Activated T-cell treated with anti-CD3 and anti-CD28 coated beads, Interleukin-2, amount 50 U/mL, for 48 hours (primary cell): ENCODE measurements around the gene NOVA1.
"Not testable (repeated sequence)": the region's sequence is repeated elsewhere in the genome, so short reads cannot be mapped to it uniquely, and the experiment has no call there.

ENCODE experiments used
- DNase-seq, 2 experiments: peaks; one replicate each; pipeline ENCODE4 v3.0.0-alpha.2; 2020

NOVA1 gene, protein sequence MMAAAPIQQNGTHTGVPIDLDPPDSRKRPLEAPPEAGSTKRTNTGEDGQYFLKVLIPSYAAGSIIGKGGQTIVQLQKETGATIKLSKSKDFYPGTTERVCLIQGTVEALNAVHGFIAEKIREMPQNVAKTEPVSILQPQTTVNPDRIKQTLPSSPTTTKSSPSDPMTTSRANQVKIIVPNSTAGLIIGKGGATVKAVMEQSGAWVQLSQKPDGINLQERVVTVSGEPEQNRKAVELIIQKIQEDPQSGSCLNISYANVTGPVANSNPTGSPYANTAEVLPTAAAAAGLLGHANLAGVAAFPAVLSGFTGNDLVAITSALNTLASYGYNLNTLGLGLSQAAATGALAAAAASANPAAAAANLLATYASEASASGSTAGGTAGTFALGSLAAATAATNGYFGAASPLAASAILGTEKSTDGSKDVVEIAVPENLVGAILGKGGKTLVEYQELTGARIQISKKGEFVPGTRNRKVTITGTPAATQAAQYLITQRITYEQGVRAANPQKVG

DNA sequence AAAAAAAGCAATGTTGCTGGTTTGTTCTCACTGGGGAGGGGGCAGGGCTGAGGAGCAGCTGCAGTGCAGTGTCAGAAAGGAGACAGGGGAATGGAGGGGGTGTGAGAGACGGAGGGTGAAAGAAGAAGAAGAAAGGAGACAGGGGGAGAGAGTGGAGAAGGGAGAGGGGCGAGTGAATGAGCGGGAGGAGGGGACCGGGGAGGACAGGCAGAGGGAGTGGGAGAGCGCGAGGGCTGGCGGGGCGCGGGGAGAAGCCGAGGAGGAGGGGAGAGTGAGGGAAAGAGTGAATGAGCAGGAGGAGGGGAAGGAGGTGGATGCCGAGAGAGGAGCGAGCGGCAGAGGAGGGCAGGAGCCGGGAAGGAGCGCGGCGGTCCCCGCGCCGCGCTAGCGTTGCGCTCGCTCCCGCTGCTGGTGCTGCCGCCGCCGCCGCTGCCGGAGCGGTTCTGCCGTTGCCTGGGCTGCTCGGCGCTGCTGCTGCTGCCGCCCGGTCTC lies at the start of gene NOVA1:
Gene NOVA1 (minus strand): TSS at position 445 of the 492 bp plus-strand sequence. CDS start 597 bp downstream, outside the sequence.
- DNase-seq, result no peak

DNA sequence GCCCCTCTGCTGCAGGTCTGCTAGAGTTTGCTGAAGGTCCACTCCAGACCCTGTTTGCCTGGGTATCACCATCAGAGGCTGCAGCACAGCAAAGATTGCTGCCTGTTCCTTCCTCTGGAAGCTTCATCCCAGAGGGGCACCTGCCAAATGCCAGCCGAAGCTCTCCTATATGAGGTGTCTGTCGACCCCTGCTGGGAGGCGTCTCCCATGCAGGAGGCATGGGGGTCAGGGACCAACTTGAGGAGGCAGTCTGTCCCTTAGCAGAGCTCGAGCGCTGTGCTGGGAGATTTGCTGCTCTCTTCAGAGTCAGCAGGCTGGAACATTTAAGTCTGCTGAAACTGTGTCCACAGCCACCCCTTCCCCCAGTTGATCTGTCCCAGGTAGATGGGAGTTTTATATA lies 47.2 kb upstream of the NOVA1 start:
- DNase-seq, result not testable (repeated sequence)

DNA sequence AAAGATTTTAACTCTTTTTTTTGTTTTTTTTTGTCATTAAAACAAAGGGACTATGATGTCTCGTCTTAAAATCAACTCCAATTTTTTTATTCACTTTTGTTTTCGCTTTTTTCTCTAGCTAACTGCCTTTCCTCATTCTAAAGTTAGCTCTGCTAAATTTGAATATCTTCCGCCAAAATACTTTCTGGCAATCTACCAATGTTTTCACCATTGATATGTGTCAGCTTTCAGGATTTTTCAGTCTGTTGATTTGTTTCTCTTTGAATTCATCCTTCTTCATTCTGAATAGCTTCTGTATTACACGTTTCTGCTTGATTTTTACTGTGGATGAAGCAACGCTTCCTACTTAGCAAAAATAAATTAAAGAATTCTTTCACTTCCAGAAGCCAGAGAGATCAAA lies 38.7 kb upstream of the NOVA1 start:
- no peak for DNase-seq

DNA sequence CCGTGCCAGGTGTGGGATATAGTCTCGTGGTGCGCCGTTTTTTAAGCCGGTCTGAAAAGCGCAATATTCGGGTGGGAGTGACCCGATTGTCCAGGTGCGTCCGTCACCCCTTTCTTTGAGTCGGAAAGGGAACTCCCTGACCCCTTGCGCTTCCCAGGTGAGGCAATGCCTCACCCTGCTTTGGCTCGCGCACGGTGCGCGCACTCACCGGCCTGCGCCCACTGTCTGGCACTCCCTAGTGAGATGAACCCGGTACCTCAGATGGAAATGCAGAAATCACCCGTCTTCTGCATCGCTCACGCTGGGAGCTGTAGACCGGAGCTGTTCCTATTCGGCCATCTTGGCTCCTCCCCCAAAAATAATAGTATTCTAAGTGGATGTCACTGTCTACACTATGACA lies 37.1 kb upstream of the NOVA1 start:
- DNase-seq, result not testable (repeated sequence)

DNA sequence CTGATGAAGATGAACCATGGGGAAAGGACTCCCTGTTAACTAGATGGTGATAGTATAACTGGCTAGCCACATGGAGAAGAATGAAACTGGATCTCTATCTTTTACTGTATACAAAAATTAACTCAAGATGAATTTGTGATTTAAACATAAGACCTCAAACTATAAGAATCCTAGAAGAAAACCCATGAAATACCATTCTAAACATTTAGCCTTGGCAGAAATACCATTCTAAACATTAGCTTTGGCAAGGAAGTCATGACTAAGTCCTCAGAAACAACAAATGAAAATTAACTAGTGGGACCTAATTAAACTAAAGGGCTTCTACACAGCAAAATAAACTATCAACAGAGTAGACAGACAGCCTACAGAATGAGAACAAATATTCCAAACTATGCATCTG lies 28.4 kb upstream of the NOVA1 start:
- no peak for DNase-seq

DNA sequence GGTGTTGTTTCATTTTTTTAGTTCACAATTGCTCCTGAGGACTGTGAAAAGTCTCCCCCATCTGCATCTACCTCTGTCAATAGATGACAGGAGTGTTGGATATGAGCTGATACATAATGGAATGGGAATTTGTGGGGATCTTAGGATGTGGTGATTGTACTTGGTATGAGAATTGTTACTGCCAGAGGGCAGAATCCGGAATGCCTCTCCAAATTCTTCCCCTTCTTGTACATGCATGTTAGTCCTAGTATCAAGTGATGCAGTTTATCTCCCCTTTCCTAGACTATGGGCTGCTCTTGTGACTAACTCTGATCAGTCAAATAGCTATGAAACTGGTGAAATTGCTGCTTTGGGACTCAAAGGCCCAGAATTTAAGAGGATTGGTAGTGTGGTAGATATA lies 24.8 kb upstream of the NOVA1 start:
- DNase-seq, result no peak

DNA sequence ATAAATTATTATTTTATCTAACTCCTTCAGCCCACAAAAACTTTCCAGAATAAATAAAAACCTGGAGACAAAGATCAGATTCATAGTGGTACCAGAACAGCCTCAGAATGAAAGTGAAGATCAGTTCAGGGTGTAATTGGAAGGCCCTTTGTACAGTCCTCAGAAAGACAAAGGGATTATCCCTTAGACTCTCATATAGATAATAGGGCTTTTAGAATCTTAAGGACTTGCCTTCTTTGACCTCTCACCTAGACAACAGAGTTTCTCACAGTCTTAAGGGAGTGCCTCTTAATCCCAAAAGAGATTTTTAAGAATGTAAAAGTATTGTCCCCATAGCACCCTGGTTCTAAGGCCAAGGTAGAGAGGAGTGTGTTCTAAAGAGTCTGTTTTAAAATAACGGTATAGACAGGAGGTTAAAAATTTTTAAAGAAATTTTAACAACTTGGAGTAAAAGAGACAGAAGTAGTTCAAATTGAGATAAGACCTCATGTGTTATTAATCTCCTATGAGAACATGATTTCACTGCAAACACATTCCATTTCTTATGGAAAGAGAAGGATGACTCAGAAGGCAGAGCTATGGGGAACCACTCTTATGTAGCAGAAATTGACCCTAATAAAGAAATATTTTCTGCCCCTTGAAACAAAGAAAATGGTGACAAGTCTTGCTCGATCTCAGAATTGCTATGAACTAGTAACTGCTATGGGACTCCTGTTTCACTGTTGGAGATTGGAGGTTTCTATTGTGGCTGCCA lies 24.2 kb upstream of the NOVA1 start:
- DNase-seq, result no peak

DNA sequence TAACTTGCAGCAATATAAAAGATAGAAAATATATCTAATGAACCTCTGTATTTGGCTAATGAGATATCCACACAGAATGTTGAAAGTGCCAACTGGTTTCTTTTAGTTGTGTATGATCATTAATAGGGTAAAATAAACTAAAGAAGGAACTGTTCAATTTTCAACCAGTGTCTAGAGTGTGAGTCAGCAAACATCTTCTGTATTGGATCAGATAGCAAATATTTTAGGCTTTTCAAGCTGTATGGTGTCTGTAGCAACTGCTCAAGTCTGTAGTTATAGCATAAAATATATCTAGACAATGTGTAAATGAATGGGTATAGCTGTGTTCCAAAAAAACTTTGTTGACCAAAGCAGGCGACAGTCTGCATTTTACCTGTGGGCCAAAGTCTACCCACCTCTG lies 23.5 kb upstream of the NOVA1 start:
- no peak for DNase-seq

DNA sequence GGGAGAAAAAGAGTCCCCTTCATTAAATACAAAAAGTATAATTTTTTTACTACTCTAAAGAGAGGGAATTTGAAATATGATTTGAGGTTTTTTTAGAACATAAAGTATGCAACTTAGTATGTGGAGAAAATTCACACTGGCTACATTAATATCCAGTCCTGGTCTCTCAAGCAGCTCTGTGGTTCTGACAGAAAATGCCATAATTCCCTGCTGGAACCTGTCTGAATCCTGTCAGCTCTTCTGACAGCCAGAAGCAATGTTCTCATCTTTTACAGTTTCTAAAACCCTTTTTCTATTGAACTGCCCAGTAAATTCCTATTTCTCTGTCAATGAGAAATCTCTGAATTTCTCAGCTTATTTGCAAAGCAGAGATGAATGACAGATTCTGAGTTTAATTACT lies 13.4 kb upstream of the NOVA1 start:
- no peak for DNase-seq

DNA sequence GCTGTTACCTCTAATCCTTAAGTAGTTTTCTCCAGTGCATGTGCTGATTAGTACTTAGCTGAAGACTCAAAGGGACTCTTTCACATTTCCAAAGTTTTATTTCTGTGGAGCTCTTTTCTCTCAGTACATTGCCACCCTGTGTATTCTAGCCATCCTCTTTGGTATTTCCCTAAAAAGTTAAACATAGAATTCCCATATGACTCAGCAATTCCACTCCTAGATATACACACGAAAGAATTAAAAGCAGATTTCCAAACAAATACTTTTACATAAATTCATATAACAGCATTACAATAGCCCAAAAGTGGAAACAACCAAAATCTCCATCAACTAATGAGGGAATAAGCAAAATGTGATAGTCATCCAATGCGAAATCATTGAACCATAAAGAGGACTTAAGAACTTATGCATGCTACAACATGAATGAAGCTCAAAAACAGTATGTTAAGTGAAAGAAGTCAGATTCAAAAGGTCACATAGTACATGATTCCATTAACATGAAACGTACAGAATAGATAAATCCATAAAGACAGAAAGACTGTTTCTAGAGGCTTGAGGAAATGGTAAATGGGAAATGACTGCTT lies 9.0 kb upstream of the NOVA1 start:
- no peak for DNase-seq

DNA sequence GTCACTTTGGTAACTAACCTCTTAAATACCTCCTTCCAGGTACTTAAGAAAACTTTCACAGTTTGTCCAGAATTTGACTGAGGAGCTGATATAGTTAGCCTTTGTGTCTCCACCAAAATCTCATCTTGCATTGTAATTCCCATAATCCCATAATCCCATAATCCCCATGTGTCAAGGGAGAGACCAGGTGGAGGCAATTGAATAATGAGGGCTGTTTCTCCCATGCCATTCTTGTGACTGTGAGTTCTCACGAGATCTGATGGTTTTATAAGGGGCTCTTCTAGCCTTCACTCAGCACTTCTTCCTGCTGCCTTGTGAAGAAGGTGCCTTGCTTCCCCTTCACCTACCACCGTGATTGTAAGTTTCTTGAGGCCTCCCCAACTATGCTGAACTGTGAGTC lies 7.8 kb upstream of the NOVA1 start:
- DNase-seq, result no peak

DNA sequence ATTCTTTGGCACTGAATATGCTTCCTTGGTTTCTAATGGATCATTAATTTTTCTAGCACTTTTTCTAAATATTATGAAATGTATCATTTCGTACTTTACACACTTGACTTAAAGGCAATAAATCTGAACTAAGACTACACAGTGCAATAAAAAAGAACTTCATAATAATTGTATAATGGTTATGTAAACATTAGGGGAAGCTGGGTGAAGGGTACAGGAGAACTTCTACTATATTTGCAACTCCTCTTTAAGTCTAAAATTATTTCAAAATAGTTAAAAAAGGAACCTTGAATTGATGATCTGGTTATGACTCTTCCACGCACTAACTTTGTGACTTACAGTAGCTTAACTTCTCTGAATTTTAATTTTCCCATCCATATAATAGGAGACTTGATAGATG lies 5.1 kb upstream of the NOVA1 start:
- no peak for DNase-seq

DNA sequence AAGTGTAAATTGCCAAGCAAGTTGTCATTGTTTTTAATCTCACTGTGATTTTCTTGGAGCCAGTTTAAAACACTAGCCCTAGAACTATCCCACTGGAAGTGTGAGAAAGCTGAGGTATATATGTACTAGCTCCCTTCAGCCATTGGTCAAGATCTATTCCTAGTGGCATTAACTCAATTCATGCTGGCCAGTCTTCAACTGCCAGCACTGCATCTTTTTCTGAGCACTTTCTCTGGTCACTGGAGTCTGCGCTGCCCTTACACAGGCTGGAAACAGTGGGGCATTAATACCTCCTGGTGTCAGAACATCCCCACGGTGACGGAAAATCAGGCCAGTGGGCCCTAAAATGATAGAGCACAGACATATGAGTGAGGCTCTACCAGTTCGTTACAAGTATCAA lies 4.0 kb upstream of the NOVA1 start:
- DNase-seq, result no peak

DNA sequence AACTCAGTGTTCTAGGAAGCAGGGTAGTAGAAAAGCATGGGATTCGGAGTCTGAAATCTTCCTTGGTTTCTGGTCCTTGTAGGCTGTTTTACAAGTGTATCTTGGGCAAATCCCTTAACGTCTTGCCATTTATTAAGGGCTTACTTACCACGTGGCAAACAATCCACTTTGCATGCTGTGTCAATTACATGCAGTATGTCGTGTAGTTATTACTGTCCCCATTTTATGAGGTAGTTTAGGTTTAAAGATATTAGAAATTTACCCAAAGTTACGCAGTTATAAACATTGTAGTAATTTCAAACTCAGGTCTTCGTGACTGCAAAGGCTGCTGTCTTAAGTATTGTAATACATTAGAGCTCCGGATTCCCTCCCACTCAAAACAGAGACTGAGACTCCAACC lies 1.5 kb upstream of the NOVA1 start:
- no peak for DNase-seq

DNA sequence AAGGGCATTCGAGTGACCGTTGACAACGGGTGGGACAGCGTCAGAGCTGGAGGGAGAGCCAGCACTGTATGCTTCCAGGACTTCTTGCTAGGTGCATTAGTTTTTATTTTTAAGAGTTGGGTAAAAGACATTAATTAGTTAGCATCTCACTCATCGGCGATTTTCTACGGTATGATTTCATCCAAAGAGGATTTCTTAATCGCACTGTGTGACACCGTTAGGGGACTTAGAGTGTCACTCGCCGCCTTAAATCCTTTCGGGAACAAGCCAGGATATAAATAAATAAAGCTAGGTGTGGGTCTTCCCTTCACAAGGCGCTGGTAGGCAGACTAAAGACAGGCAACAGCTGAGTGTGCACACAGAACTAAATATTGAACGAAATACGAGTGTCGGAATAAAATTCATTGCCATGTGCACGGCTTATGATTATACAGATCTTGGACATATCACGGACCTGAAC lies 869 bp upstream of the NOVA1 start:
- DNase-seq, result no peak

DNA sequence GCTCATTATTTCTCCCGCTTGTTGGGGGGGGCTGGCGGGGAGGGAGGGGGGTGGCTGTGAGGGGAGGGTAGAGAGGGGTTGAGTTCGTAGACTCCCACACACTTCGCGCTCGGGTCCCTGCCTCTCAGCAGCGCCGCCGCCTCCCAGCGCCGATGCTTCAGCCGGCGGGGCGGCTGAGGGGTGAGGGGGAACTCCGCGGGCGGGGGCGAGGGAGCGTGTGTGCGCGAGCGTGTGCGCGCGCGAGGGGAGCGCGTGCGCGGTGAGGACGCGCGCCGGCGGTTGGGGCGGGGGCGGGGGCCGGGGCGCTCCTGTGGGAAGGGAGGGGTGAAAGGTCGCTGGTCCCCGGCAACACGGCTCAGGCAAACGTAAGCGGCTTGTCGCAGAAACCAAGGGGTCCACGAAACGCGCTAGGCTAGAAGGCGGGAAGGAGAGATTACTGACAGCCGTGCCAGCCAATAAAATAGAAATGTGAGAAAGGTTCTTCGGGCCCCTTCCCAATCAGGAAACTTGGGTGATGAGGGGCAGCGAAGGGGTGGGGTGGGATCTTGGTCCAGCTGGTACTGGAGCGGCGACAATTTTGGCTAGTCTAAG lies 343 bp upstream of the NOVA1 start:
- DNase-seq, result peak in 1 of 2 experiments; percentile 25

DNA sequence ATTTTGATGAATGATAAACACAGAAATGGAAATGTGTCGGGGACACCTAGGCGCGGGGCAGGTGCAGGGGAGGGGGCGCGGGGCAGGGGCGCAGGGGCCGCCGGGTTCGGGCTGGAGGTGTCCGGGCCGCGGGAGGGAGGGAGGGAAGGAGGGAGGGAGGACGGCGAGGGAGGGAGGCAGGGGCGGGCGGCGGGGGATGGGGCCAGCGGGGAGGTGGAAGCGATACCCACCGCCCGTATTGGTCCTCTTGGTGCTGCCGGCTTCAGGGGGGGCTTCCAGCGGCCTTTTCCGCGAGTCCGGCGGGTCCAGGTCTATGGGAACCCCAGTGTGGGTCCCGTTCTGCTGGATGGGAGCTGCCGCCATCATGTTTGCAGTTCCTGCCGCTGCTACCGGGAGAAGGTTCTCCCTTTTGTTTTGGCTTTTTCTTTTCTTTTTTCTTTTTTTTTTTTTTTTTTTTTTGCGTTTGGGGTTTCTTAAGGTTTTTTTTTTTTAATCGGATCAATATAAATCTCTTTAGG lies 703 bp downstream of the NOVA1 start:
- no peak for DNase-seq

DNA sequence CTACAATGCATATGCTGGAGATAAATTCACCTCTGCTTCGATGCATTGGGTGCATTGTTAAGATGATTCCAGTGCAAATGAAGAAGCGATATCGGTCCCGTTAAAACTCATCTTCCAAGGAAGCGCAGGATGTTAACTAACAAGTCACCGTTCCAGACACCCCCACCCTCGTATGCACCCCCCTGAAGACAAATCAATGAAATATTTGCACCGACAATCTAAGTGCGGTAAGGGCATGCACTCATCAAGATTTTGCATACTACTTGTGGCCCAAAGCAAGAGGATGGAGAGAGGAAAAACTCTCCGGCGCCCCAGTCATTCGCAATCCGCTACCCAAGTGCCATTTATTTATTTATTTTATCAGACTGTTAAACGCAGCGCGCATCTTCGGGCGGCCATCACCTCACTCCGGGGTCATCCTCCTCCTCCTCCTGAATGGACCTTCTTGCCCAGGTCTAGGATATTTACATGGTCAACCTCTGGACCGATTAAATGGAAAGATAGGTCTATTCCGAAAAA lies 1.2 kb downstream of the NOVA1 start:
- no peak for DNase-seq

DNA sequence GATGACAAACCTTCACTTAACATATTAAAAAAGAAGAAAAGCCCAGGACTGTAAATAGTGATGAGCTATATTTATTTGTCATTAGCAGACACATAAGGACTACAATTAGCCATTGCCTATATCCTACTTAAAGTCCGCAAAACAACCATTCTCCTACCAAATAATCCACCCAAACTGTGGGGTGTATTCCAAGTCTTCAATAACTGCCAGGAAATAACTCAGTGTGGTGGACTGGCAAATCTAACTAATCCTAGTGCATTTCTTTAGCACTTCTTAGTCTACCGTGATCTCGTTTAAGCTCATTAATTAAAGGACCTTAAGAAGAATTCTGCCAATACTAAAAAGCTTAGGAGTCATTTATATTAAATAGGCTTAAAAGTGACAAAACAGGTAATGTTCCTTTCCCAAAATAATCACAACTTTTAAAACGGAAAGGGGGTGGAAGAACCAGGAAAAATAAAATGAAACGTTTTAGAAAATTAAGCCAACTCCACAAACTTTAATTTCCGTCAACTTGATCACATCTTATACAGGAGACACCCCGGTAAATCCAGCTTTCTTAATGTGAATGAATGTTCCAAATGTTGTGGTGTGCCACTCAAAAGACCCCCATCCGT lies 1.8 kb downstream of the NOVA1 start:
- DNase-seq, result no peak

DNA sequence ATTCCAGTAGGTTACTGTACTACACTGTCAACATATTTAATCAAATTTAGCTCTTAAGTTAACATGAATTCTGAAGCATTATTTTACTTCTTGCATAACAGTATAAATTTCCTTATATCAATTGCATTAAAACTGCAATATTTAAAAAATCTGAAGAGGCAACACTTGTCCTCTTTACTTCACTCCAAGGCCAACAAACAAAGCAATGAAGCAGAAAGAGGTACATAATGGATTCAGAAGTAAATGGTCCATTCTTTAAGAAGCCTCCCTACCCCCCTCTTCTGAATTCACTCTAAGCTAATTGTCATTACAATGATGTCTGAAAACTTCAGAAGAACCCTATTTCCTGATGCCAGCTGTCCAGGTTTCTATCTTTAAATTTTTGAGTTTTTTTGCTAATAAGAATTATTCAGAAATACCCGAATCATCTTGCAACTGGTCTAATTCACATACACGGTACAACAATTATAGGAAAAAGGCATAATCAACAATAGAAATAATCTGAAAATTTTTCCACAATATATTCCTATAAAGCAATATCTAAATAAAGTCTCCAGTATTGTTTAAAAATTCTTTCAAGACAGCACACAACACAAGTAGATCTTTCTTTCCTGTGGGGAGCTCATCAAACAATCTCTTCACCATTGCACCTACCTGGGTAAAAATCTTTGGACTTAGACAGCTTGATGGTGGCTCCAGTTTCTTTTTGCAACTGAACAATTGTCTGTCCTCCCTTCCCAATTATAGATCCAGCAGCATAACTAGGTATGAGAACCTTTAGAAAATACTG lies 2.9 kb downstream of the NOVA1 start:
- no peak for DNase-seq

DNA sequence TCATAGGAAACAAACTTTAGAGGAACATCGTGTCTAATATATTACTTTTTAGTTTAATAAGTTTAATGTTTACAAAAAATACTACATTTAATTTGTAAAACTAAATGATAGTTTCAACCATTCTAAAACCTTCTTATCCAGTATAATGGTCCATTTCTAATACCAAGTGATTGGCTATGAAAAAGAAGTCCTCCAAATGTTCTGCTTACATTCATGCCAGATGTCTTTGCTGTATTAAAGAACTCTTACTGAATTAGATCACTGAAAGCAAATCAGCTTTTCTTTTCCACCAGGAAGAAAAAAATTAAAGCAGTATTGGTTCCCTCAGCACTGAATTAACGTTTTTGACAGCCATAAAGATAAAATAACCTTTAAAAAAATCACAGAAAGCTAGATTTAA lies 3.7 kb downstream of the NOVA1 start:
- no peak for DNase-seq
